ENCODE data around the gene LSM10. TPM values are rescaled to one million over a fixed set of nuclear protein-coding genes. Genes with fewer than 3 reads are reported as not detected.
A peak's percentile ranks its signal among the peaks of the same experiment; 100 is the strongest.

Gene LSM10
- total RNA-seq, 1 donor from 2014 or later = 27.6 TPM

- peaks cover 2% of the 10 kb centered on the region for H3K36me3 ChIP-seq (ENCODE audit: control insufficient read depth, insufficient read depth, low read length)
- DNase-seq (ENCODE audit: low read depth) = no peak
These were observed 28.1 kb upstream of the LSM10 start for GRCh38 chr1:36425791-36426190.

GRCh38 chr1:36421649-36422048 is 23.9 kb upstream of the LSM10 start:
- TF ChIP-seq CTCF (IDR thresholded peaks at IDR 0.05; ENCODE audit: insufficient read depth, low read length, poor library complexity, severe bottlenecking) = no peak
- no peak for DNase-seq (ENCODE audit: low read depth)
- Histone ChIP-seq H3K27me3 (ENCODE audit: control insufficient read depth, insufficient read depth, low read length) (no peaks in the 10 kb centered on the region), H3K4me3 (ENCODE audit: low read depth, low read length) (no peak overlapping the region), H3K36me3 (ENCODE audit: control insufficient read depth, insufficient read depth, low read length) (peaks cover 2% of the 10 kb centered on the region)

More at GRCh38 chr1:36425791-36426190, 28.1 kb upstream of the LSM10 start:
- no peaks in the 10 kb centered on the region for H3K27me3 ChIP-seq (ENCODE audit: control insufficient read depth, insufficient read depth, low read length)
- no peak overlapping the region for H3K4me3 ChIP-seq (ENCODE audit: low read depth, low read length)
- TF ChIP-seq CTCF (IDR thresholded peaks at IDR 0.05; ENCODE audit: insufficient read depth, low read length, poor library complexity, severe bottlenecking) = no peak

- Histone ChIP-seq H3K4me3 (ENCODE audit: low read depth, low read length) (no peak overlapping the region), H3K36me3 (ENCODE audit: control insufficient read depth, insufficient read depth, low read length) (no peaks in the 10 kb centered on the region), H3K27me3 (ENCODE audit: control insufficient read depth, insufficient read depth, low read length) (no peaks in the 10 kb centered on the region)
- peak; percentile 98 for TF ChIP-seq CTCF (IDR thresholded peaks at IDR 0.05; ENCODE audit: insufficient read depth, low read length, poor library complexity, severe bottlenecking)
- peak; percentile 58 for DNase-seq (ENCODE audit: low read depth)
These were observed 23.2 kb upstream of the LSM10 start for GRCh38 chr1:36420836-36421317.

GRCh38 chr1:36420409-36420808 is 22.7 kb upstream of the LSM10 start:
- H3K4me3 ChIP-seq (ENCODE audit: low read depth, low read length) = no peak overlapping the region
- TF ChIP-seq CTCF (IDR thresholded peaks at IDR 0.05; ENCODE audit: insufficient read depth, low read length, poor library complexity, severe bottlenecking) = no peak
- DNase-seq (ENCODE audit: low read depth) = no peak
- H3K36me3 ChIP-seq (ENCODE audit: control insufficient read depth, insufficient read depth, low read length) = no peaks in the 10 kb centered on the region
- no peaks in the 10 kb centered on the region for H3K27me3 ChIP-seq (ENCODE audit: control insufficient read depth, insufficient read depth, low read length)

GRCh38 chr1:36419569-36419968 is 21.9 kb upstream of the LSM10 start:
- DNase-seq (ENCODE audit: low read depth) = no peak
- TF ChIP-seq CTCF (IDR thresholded peaks at IDR 0.05; ENCODE audit: insufficient read depth, low read length, poor library complexity, severe bottlenecking) = no peak
- H3K36me3 ChIP-seq (ENCODE audit: control insufficient read depth, insufficient read depth, low read length) = no peaks in the 10 kb centered on the region

GRCh38 chr1:36419140-36419539 is 21.4 kb upstream of the LSM10 start:
- no peak for TF ChIP-seq CTCF (IDR thresholded peaks at IDR 0.05; ENCODE audit: insufficient read depth, low read length, poor library complexity, severe bottlenecking)
- no peak overlapping the region for H3K4me3 ChIP-seq (ENCODE audit: low read depth, low read length)
- H3K27me3 ChIP-seq (ENCODE audit: control insufficient read depth, insufficient read depth, low read length) = no peaks in the 10 kb centered on the region
- no peaks in the 10 kb centered on the region for H3K36me3 ChIP-seq (ENCODE audit: control insufficient read depth, insufficient read depth, low read length)
- no peak for DNase-seq (ENCODE audit: low read depth)

More at GRCh38 chr1:36419569-36419968, 21.9 kb upstream of the LSM10 start:
- no peak overlapping the region for H3K4me3 ChIP-seq (ENCODE audit: low read depth, low read length)
- no peaks in the 10 kb centered on the region for H3K27me3 ChIP-seq (ENCODE audit: control insufficient read depth, insufficient read depth, low read length)
